SKM-1 (cell line): ENCODE results near the gene LYRM9.
"Not testable (repeated sequence)": the region's sequence is repeated elsewhere in the genome, so short reads cannot be mapped to it uniquely, and the experiment has no call there.

ENCODE experiments used
- DNase-seq: peaks from one replicate; lab custom pipeline; 2025; ENCODE audit not compliant: unreplicated experiment; lab: John Stamatoyannopoulos, UW

LYRM9 gene

DNA sequence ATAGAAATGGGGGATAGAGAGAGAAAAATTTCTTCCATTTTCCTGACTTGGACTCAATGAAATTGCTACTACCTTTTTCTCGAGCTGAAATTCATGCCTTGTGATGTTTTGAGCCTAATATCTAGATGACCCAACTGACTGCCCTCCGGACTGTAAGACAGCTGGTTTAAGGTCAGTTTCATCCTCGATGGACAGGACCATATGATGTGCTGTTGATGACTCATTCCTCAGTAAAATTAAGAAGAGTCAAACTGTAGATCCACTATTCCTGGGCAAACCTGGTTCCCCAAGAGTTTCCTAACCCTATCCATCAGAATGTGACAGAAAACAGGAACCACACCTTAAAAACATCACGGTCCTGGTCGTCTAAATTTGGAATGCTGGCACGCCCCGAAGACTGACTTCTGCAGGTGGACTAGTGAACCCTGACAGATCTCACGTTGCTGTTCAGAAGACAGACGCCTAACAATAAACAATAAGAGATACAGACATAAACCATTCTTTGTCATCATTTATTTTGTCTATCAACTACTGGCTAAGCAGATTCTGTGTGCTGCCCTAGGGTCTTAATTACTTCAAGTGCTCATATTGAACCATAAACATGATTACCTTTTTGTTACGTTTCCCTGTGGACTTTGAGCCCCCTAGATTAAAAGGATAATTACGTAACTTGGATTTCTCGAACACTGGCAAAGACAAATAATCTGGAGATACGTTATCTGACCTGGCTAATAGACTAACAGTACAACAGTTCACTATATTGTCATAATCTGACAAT lies 47.7 kb downstream of the LYRM9 start:
- DNase-seq = no peak

- no peak for DNase-seq
These were observed 52.5 kb downstream of the LYRM9 start for GRCh38 chr17:27840688-27841087.

DNA sequence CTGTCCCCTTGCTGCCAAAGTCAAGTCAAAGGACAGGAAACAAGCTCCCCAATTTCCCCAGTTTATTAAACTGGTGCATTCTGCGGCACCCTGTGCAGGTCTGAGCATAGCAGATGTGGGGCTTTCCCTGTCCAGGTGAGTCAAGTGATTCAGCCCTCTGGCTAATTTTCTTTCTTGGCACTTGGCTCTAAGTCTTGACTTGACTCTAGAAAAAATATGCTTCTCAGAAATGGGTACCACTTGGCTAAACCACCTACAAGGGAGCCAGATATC lies 52.8 kb downstream of the LYRM9 start:
- not testable (repeated sequence) for DNase-seq

- not testable (repeated sequence) for DNase-seq
These were observed 53.4 kb downstream of the LYRM9 start for GRCh38 chr17:27839571-27840405.

GRCh38 chr17:27838607-27839006 lies 54.6 kb downstream of the LYRM9 start:
- not testable (repeated sequence) for DNase-seq

GRCh38 chr17:27837769-27838168 lies 55.4 kb downstream of the LYRM9 start:
- not testable (repeated sequence) for DNase-seq

- no peak for DNase-seq
These were observed 56.5 kb downstream of the LYRM9 start for GRCh38 chr17:27836651-27837050.

- DNase-seq = no peak
These were observed 58.6 kb downstream of the LYRM9 start for GRCh38 chr17:27834571-27834970.

- DNase-seq = no peak
These were observed 60.3 kb downstream of the LYRM9 start for GRCh38 chr17:27832831-27833230.

- not testable (repeated sequence) for DNase-seq
These were observed 63.3 kb downstream of the LYRM9 start for GRCh38 chr17:27829888-27830287.

- not testable (repeated sequence) for DNase-seq
These were observed 63.9 kb downstream of the LYRM9 start for GRCh38 chr17:27829143-27829711.
